HEK293 (cell line): ENCODE measurements around the gene OBSL1.

Experiments
- CTCF ChIA-PET: fragments of 350-600 bp; formaldehyde crosslinking; extraction: SDS; loops from one replicate; lab custom pipeline; 2021; ENCODE audit warnings: antibody characterized with exemption; lab: Yijun Ruan, JAX
- POLR2A ChIA-PET: fragments of 300-600 bp; formaldehyde crosslinking; extraction: SDS; loops from one replicate; lab custom pipeline; 2020; ENCODE audit warnings: antibody characterized with exemption, inconsistent platforms; lab: Yijun Ruan, JAX
- H3K27ac ChIP-seq: fragments of 200-500 bp; sonication (Bioruptor generic); 2 replicates; pipeline ENCODE4 v1.5.1; 2014; ENCODE audit warnings: low read depth, low read length, control low read depth, inconsistent platforms; ENCODE audit errors: extremely low read depth
- H3K36me3 ChIP-seq, 2 experiments: fragments of 200-500 bp in 1 of 2; sonication (Bioruptor generic) in 1 of 2; 1 replicate in 1 of 2; 2 replicates in 1 of 2; pipeline ENCODE4 v1.5.1; 2014 to 2017; ENCODE audit warnings: inconsistent platforms in 2 of 2, low read length in 2 of 2; ENCODE audit not compliant: control insufficient read depth in 2 of 2, insufficient read depth in 1 of 2
- H3K4me1 ChIP-seq: fragments of 200-500 bp; sonication (Bioruptor generic); 2 replicates; pipeline ENCODE4 v1.5.1; 2014; ENCODE audit warnings: mild to moderate bottlenecking, low read length, inconsistent platforms; ENCODE audit not compliant: control insufficient read depth, insufficient read depth
- H3K4me3 ChIP-seq: 2 replicates; pipeline ENCODE4 v1.5.1; 2011; ENCODE audit warnings: low read depth, mild to moderate bottlenecking, control low read depth, low read length, moderate library complexity
- H3K9me3 ChIP-seq: fragments of 200-500 bp; sonication (Bioruptor generic); 2 replicates; pipeline ENCODE4 v1.5.1; 2014; ENCODE audit warnings: low read depth, low read length, inconsistent platforms; ENCODE audit not compliant: control insufficient read depth, insufficient read depth
- GLIS1 ChIP-seq: fragments of 450-650 bp; formaldehyde crosslinking; IDR thresholded peaks from 2 replicates; pipeline ENCODE4 v1.5.1; 2016; ENCODE audit warnings: missing biosample characterization, missing genetic modification characterization
- GLIS2 ChIP-seq: fragments of 450-650 bp; formaldehyde crosslinking; IDR thresholded peaks from 2 replicates; pipeline ENCODE4 v1.5.1; 2016; ENCODE audit warnings: missing biosample characterization, missing genetic modification characterization
- MZF1 ChIP-seq: fragments of 450-650 bp; formaldehyde crosslinking; IDR thresholded peaks from 2 replicates; pipeline ENCODE4 v1.5.1; 2017; ENCODE audit warnings: missing biosample characterization, missing genetic modification characterization, borderline replicate concordance
- SP2 ChIP-seq: fragments of 450-650 bp; formaldehyde crosslinking; IDR thresholded peaks from 2 replicates; pipeline ENCODE4 v1.5.1; 2016; ENCODE audit warnings: missing biosample characterization, missing genetic modification characterization
- ZFP3 ChIP-seq: fragments of 450-650 bp; formaldehyde crosslinking; IDR thresholded peaks from 2 replicates; pipeline ENCODE4 v1.5.1; 2016; ENCODE audit warnings: low read depth, missing biosample characterization, missing genetic modification characterization
- ZFP69B ChIP-seq: fragments of 450-650 bp; formaldehyde crosslinking; IDR thresholded peaks from 2 replicates; pipeline ENCODE4 v1.5.1; 2016; ENCODE audit warnings: missing biosample characterization, missing genetic modification characterization
- ZNF184 ChIP-seq: fragments of 450-650 bp; IDR thresholded peaks from 2 replicates; pipeline ENCODE4 v1.5.1; 2018; ENCODE audit warnings: missing biosample characterization, mild to moderate bottlenecking, missing genetic modification characterization
- ZNF266 ChIP-seq: fragments of 450-650 bp; formaldehyde crosslinking; IDR thresholded peaks from 2 replicates; pipeline ENCODE4 v1.5.1; 2016; ENCODE audit warnings: missing biosample characterization, missing genetic modification characterization, low read depth
- ZNF302 ChIP-seq: fragments of 450-650 bp; formaldehyde crosslinking; IDR thresholded peaks from 2 replicates; pipeline ENCODE4 v1.5.1; 2016; ENCODE audit warnings: missing biosample characterization, missing genetic modification characterization, low read depth
- ZNF366 ChIP-seq: fragments of 450-650 bp; formaldehyde crosslinking; conservative IDR thresholded peaks from 2 replicates; pipeline ENCODE4 v1.5.1; 2016; ENCODE audit warnings: missing biosample characterization, missing genetic modification characterization
- ZNF549 ChIP-seq: fragments of 450-650 bp; IDR thresholded peaks from 2 replicates; pipeline ENCODE4 v1.5.1; 2018; ENCODE audit warnings: missing biosample characterization, missing genetic modification characterization, mild to moderate bottlenecking, inconsistent platforms, moderate library complexity
- ZNF621 ChIP-seq: fragments of 450-650 bp; formaldehyde crosslinking; IDR thresholded peaks from 2 replicates; pipeline ENCODE4 v1.5.1; 2017; ENCODE audit warnings: missing biosample characterization, missing genetic modification characterization
- ZNF776 ChIP-seq: fragments of 450-650 bp; formaldehyde crosslinking; IDR thresholded peaks from 2 replicates; pipeline ENCODE4 v1.5.0; 2017; ENCODE audit warnings: missing biosample characterization, missing genetic modification characterization, borderline replicate concordance
- ZNF830 ChIP-seq: fragments of 450-650 bp; IDR thresholded peaks from 2 replicates; pipeline ENCODE4 v1.5.0; 2018; ENCODE audit warnings: missing biosample characterization, missing genetic modification characterization, low read depth, mild to moderate bottlenecking, moderate library complexity
- ZSCAN23 ChIP-seq: fragments of 450-650 bp; formaldehyde crosslinking; IDR thresholded peaks from 2 replicates; pipeline ENCODE4 v1.5.1; 2016; ENCODE audit warnings: missing biosample characterization, missing genetic modification characterization
- TF ChIP-seq, protein P1 (sequence below): fragments of 450-650 bp; formaldehyde crosslinking; IDR thresholded peaks from 2 replicates; pipeline ENCODE4 v1.5.1; 2016; ENCODE audit warnings: missing biosample characterization, missing genetic modification characterization, borderline replicate concordance
- TF ChIP-seq, protein P2 (sequence below): fragments of 450-650 bp; formaldehyde crosslinking; IDR thresholded peaks from 2 replicates; pipeline ENCODE4 v1.5.1; 2016; ENCODE audit warnings: missing biosample characterization, missing genetic modification characterization, borderline replicate concordance
- TF ChIP-seq, protein P3 (sequence below): fragments of 450-650 bp; formaldehyde crosslinking; IDR thresholded peaks from 2 replicates; pipeline ENCODE4 v1.5.1; 2016; ENCODE audit warnings: missing biosample characterization, missing genetic modification characterization
- TF ChIP-seq, protein P4 (sequence below): fragments of 450-650 bp; formaldehyde crosslinking; IDR thresholded peaks from 2 replicates; pipeline ENCODE4 v1.5.1; 2016; ENCODE audit warnings: missing biosample characterization, missing genetic modification characterization

OBSL1 gene

DNA sequence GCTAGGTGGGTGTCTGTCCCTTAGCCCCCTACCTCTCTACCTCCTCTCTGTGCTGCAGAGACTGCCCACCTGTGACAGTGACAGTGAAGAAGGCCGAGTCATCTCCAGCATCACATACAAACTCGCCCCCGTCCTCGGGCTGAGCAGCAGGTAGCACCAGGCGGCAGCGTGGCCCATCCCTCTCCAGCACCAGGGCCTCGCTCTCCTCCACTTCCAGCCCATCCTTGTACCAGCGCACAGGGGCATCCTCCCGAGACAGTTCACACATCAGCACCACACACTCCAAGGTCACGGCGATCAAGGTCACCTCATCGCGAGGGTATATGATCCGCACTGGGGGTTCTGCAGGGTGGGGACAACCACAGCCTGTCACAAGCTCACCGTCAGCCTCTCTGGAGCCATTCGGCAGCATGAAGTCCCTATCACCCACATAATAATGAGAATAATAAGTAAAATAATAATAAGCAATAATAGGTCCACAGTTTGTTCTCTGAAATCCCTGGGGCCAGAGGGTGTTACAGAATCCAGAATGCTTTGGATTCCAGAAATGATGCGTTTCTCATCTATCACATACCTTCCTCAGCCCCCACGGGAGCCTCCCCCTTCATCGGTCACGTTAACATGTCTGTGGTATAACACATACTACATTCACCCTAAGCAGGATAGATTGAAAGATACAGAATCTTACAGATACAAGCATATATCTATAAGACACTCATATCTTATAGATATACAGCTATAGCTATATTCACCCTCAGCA, 12.0 kb downstream of the OBSL1 start (continued):
- TF ChIP-seq SP2: no peak
- TF ChIP-seq, protein P1, sequence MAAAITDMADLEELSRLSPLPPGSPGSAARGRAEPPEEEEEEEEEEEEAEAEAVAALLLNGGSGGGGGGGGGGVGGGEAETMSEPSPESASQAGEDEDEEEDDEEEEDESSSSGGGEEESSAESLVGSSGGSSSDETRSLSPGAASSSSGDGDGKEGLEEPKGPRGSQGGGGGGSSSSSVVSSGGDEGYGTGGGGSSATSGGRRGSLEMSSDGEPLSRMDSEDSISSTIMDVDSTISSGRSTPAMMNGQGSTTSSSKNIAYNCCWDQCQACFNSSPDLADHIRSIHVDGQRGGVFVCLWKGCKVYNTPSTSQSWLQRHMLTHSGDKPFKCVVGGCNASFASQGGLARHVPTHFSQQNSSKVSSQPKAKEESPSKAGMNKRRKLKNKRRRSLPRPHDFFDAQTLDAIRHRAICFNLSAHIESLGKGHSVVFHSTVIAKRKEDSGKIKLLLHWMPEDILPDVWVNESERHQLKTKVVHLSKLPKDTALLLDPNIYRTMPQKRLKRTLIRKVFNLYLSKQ: no peak
- TF ChIP-seq, all 188 proteins: peak for 0

DNA sequence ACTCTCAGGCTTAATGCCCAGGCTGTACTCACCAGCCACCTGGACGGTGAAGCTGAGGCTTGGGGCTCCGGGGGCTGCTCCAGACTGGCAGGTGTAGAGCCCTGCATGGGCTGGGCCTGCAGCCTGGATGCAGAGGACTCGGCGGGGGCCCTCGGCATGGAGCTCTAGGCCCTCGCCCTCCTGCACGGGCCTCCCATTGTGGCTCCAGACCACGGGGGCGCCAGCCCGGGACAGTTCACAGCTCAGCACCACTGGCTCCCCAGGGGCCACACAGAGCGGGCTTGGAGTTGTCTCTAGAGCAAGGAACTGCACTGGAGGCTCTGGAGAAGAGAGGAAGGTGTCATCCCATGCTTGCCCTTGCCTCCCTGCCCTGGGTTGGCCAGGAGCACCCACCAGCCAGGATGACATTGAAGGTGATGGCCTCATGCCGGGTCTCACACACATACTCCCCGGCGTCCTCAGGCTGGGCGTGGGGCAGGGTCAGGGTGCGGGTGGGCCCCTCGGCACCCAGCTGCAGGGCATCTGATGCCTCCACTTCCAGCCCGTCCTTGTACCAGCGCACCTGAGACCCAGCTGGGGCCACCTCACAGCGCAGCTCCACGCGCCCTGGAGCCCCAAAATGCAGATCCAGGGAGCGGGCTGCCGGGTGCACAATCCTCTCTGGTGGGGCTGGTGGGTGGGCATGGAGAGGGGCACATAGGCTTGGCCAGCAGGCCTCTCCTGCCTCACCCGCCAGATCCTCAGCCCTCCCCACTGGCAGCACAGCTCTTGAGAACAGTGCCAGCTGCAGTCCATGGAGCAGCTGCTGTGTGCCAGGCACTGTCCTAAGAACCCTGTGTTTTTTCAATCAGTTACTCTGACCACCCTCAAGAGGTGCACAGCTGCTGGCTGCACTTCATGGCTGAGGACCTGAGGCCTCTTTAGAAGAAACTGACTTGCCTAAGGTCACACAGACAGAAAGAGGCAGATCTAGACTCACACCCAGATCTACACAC, 13.3 kb downstream of the OBSL1 start:
- Histone ChIP-seq H3K4me3 (no peak overlapping the region), H3K27ac (no peak overlapping the region), H3K36me3 (peaks cover 0 to 60% of the 10 kb centered on the region in 2 experiments; a peak in 2 of 3 replicates), H3K9me3 (no peaks in the 10 kb centered on the region), H3K4me1 (no peaks in the 10 kb centered on the region)
- no peak for TF ChIP-seq ZSCAN23 (tag by site-specific recombination)
- TF ChIP-seq, protein P2, sequence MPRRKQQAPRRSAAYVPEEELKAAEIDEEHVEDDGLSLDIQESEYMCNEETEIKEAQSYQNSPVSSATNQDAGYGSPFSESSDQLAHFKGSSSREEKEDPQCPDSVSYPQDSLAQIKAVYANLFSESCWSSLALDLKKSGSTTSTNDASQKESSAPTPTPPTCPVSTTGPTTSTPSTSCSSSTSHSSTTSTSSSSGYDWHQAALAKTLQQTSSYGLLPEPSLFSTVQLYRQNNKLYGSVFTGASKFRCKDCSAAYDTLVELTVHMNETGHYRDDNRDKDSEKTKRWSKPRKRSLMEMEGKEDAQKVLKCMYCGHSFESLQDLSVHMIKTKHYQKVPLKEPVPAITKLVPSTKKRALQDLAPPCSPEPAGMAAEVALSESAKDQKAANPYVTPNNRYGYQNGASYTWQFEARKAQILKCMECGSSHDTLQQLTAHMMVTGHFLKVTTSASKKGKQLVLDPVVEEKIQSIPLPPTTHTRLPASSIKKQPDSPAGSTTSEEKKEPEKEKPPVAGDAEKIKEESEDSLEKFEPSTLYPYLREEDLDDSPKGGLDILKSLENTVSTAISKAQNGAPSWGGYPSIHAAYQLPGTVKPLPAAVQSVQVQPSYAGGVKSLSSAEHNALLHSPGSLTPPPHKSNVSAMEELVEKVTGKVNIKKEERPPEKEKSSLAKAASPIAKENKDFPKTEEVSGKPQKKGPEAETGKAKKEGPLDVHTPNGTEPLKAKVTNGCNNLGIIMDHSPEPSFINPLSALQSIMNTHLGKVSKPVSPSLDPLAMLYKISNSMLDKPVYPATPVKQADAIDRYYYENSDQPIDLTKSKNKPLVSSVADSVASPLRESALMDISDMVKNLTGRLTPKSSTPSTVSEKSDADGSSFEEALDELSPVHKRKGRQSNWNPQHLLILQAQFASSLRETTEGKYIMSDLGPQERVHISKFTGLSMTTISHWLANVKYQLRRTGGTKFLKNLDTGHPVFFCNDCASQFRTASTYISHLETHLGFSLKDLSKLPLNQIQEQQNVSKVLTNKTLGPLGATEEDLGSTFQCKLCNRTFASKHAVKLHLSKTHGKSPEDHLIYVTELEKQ (tag by site-specific recombination): no peak
- TF ChIP-seq ZNF776 (tag by site-specific recombination): no peak
- TF ChIP-seq, protein P3, sequence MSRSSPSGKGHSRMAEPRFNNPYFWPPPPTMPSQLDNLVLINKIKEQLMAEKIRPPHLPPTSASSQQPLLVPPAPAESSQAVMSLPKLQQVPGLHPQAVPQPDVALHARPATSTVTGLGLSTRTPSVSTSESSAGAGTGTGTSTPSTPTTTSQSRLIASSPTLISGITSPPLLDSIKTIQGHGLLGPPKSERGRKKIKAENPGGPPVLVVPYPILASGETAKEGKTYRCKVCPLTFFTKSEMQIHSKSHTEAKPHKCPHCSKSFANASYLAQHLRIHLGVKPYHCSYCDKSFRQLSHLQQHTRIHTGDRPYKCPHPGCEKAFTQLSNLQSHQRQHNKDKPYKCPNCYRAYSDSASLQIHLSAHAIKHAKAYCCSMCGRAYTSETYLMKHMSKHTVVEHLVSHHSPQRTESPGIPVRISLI (tag by site-specific recombination): no peak
- TF ChIP-seq ZNF621 (tag by site-specific recombination): no peak
- TF ChIP-seq, protein P4, sequence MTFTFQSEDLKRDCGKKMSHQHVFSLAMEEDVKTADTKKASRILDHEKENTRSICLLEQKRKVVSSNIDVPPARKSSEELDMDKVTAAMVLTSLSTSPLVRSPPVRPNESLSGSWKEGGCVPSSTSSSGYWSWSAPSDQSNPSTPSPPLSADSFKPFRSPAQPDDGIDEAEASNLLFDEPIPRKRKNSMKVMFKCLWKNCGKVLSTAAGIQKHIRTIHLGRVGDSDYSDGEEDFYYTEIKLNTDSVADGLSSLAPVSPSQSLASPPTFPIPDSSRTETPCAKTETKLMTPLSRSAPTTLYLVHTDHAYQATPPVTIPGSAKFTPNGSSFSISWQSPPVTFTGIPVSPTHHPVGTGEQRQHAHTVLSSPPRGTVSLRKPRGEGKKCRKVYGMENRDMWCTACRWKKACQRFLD (tag by site-specific recombination): no peak
- no peak for TF ChIP-seq ZFP69B
- TF ChIP-seq ZNF302 (tag by site-specific recombination): no peak
- no peak for TF ChIP-seq ZNF549
- no peak for TF ChIP-seq MZF1
- TF ChIP-seq ZNF184 (tag by site-specific recombination): no peak
- no peak for TF ChIP-seq ZNF266 (tag by site-specific recombination)
- TF ChIP-seq ZFP3 (tag by site-specific recombination): no peak
- TF ChIP-seq ZNF366 (tag by site-specific recombination): no peak
- no peak for TF ChIP-seq GLIS1
- TF ChIP-seq GLIS2 (tag by site-specific recombination): no peak
- TF ChIP-seq ZNF830 (tag by site-specific recombination): no peak
- CTCF ChIA-PET: interaction anchor here (0.7 to 2.4 kb wide), 3 partner anchors 61 to 856 kb away, joined by 4 to 7 read pairs (median 5); no protein-coding TSS in a partner anchor
- POLR2A ChIA-PET: interaction anchor here (1.5 to 2.4 kb wide), 2 partner anchors 13 to 14 kb away, joined by 5 to 10 read pairs; partner anchors contain the start of genes CHPF, INHA, OBSL1 and TMEM198
